Measurements from ENCODE around the gene PCNX2. TPM values are rescaled to one million over a fixed set of nuclear protein-coding genes. Genes with fewer than 3 reads are reported as not detected.
"Not testable (repeated sequence)": the region's sequence is repeated elsewhere in the genome, so short reads cannot be mapped to it uniquely, and the experiment has no call there.

PCNX2 gene
- total RNA-seq, 1 donor from 2014 or later, result 25.5 TPM

DNA sequence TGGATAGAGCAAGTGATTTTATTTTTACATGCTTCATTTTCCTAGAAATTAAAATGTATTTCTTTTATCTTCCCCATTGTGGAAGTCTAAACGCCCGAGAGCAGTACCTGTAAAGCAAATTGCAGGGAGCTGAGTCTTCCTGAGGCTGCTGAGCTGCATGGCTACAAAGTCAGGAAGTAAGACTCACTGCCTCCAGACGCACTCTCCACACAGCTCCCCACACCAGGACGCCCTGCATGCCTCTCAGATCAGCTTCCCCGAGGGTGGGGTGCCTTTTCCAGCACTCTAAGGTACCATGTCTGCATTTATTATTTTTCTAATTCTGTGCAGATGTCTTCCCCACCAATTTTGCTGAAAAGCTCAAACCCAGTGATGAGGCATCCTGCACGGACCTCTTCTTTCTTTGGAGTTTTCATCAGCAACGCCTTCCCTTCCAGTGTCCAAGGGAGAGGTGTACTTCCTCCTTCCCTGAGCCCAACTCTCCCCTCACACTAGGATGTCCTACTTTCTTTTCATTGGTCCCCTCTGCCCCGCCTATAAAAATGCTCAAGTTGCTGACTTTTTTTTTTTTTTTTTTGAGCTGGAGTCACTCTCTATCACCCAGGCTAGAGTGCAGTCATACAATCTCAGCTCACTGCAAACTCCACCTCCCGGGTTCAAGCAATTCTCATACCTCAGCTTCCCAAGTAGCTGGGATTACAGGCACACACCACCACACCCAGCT lies 114.7 kb downstream of the PCNX2 start:
- peaks cover 7% of the 10 kb centered on the region for H3K9me3 ChIP-seq (ENCODE audit: insufficient read depth, low read depth, low read length)
- H3K9me3 Mint-ChIP-seq (ENCODE audit: unreplicated experiment), result peaks cover 14% of the 10 kb centered on the region
- no peaks in the 10 kb centered on the region for H3K27me3 ChIP-seq (ENCODE audit: insufficient read depth, low read length)
- H3K4me1 Mint-ChIP-seq (ENCODE audit: low read depth, unreplicated experiment), result peaks cover 23% of the 10 kb centered on the region
- peaks cover 32% of the 10 kb centered on the region for H3K36me3 Mint-ChIP-seq (ENCODE audit: low read depth, unreplicated experiment)
- no peak overlapping the region for H3K27ac ChIP-seq (ENCODE audit: low read depth, low read length)
- H3K27me3 Mint-ChIP-seq (ENCODE audit: low read depth, unreplicated experiment), result no peaks in the 10 kb centered on the region
- peaks cover 14% of the 10 kb centered on the region for H3K36me3 ChIP-seq (ENCODE audit: insufficient read depth, low read length)
- H3K9ac ChIP-seq (ENCODE audit: low read length), result no peak overlapping the region
- H3K4me2 ChIP-seq (ENCODE audit: low read length), result no peak overlapping the region
- H2AFZ ChIP-seq (ENCODE audit: low read depth, low read length), result no peak overlapping the region
- no peak for FAIRE-seq
- H3K27ac Mint-ChIP-seq (ENCODE audit: unreplicated experiment), result peak overlapping the region; percentile 91
- DNase-seq (ENCODE audit: low read depth), result no peak
- H3K4me3 Mint-ChIP-seq (ENCODE audit: unreplicated experiment), result no peak overlapping the region
- no peaks in the 10 kb centered on the region for H4K20me1 ChIP-seq (ENCODE audit: insufficient read depth, low read length)
- TF ChIP-seq EZH2 (IDR thresholded peaks at IDR 0.05; ENCODE audit: insufficient read depth, low read length), result no peak
- TF ChIP-seq, protein P1, sequence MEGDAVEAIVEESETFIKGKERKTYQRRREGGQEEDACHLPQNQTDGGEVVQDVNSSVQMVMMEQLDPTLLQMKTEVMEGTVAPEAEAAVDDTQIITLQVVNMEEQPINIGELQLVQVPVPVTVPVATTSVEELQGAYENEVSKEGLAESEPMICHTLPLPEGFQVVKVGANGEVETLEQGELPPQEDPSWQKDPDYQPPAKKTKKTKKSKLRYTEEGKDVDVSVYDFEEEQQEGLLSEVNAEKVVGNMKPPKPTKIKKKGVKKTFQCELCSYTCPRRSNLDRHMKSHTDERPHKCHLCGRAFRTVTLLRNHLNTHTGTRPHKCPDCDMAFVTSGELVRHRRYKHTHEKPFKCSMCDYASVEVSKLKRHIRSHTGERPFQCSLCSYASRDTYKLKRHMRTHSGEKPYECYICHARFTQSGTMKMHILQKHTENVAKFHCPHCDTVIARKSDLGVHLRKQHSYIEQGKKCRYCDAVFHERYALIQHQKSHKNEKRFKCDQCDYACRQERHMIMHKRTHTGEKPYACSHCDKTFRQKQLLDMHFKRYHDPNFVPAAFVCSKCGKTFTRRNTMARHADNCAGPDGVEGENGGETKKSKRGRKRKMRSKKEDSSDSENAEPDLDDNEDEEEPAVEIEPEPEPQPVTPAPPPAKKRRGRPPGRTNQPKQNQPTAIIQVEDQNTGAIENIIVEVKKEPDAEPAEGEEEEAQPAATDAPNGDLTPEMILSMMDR (IDR thresholded peaks at IDR 0.05; ENCODE audit: insufficient read depth, low read depth, low read length), result no peak
- peaks cover 13% of the 10 kb centered on the region for H3K4me1 ChIP-seq (ENCODE audit: insufficient read depth, low read length)
- H3K4me3 ChIP-seq (ENCODE audit: insufficient read depth, low read depth, low read length), result no peak overlapping the region
- H3K79me2 ChIP-seq (ENCODE audit: insufficient read depth, low read length), result no peaks in the 10 kb centered on the region

DNA sequence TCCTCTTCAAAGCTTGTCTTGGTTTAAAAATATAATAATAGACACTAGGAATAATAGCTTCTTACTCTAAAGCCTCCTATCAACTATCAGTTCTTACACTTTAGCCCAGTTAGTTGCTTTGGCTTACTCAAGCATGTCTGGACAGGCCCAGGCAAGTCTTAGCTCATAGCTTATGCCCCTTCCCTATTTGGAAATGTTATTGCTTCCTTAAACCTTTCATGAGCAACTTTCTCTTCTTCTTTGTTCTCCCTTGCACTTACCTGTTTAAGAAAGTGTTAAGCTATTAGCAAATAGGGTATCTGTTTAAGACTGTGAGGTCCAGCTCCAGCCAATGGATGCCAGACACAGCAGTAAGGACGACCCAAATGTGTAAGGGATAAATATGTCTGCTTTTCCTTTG lies 115.9 kb downstream of the PCNX2 start:
- not testable (repeated sequence) for FAIRE-seq; H3K27ac ChIP-seq (ENCODE audit: low read depth, low read length); H4K20me1 ChIP-seq (ENCODE audit: insufficient read depth, low read length); H3K79me2 ChIP-seq (ENCODE audit: insufficient read depth, low read length); H3K4me3 Mint-ChIP-seq (ENCODE audit: unreplicated experiment); H3K9me3 ChIP-seq (ENCODE audit: insufficient read depth, low read depth, low read length); H3K27me3 Mint-ChIP-seq (ENCODE audit: low read depth, unreplicated experiment); H3K4me2 ChIP-seq (ENCODE audit: low read length); H3K27me3 ChIP-seq (ENCODE audit: insufficient read depth, low read length); H3K4me3 ChIP-seq (ENCODE audit: insufficient read depth, low read depth, low read length); H3K9ac ChIP-seq (ENCODE audit: low read length); H2AFZ ChIP-seq (ENCODE audit: low read depth, low read length)
- DNase-seq (ENCODE audit: low read depth), result peak; percentile 30
- Histone ChIP-seq H3K4me1 (ENCODE audit: insufficient read depth, low read length) (peaks cover 13% of the 10 kb centered on the region), H3K36me3 (ENCODE audit: insufficient read depth, low read length) (peaks cover 21% of the 10 kb centered on the region)
- Mint-ChIP-seq H3K36me3 (ENCODE audit: low read depth, unreplicated experiment) (peaks cover 36% of the 10 kb centered on the region), H3K9me3 (ENCODE audit: unreplicated experiment) (peaks cover 14% of the 10 kb centered on the region), H3K4me1 (ENCODE audit: low read depth, unreplicated experiment) (peaks cover 23% of the 10 kb centered on the region), H3K27ac (ENCODE audit: unreplicated experiment) (peak overlapping the region; percentile 91)

DNA sequence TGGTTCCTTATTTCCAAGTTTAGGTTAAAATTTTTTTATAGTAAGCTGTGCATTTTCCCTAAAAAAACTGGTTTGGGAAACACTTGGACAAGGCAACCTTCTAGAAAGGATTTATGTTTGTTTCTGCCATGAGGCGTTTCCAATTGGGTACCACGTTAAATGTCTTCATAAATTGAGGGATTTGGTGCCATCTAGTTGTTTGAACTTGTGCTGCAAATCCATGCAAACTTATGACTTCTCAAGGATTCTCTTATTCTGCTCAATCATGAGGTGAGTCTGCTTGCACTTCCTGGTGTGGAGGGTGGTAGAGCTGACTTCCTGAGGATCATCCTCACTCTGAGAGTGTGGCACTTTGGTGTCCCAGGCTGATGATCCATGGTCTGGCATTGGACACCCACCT lies 123.3 kb downstream of the PCNX2 start:
- no peak overlapping the region for H2AFZ ChIP-seq (ENCODE audit: low read depth, low read length)
- H3K27me3 Mint-ChIP-seq (ENCODE audit: low read depth, unreplicated experiment), result no peaks in the 10 kb centered on the region
- peaks cover 2% of the 10 kb centered on the region for H3K9me3 ChIP-seq (ENCODE audit: insufficient read depth, low read depth, low read length)
- H3K4me2 ChIP-seq (ENCODE audit: low read length), result no peak overlapping the region
- no peak overlapping the region for H3K27ac ChIP-seq (ENCODE audit: low read depth, low read length)
- no peaks in the 10 kb centered on the region for H3K4me1 ChIP-seq (ENCODE audit: insufficient read depth, low read length)
- DNase-seq (ENCODE audit: low read depth) (peak; percentile 19), FAIRE-seq (no peak)
- H3K36me3 Mint-ChIP-seq (ENCODE audit: low read depth, unreplicated experiment), result peaks cover 21% of the 10 kb centered on the region
- H3K4me3 ChIP-seq (ENCODE audit: insufficient read depth, low read depth, low read length), result no peak overlapping the region
- no peaks in the 10 kb centered on the region for H3K79me2 ChIP-seq (ENCODE audit: insufficient read depth, low read length)
- no peaks in the 10 kb centered on the region for H3K27me3 ChIP-seq (ENCODE audit: insufficient read depth, low read length)
- H3K27ac Mint-ChIP-seq (ENCODE audit: unreplicated experiment), result no peak overlapping the region
- H3K9ac ChIP-seq (ENCODE audit: low read length), result no peak overlapping the region
- TF ChIP-seq, protein P1 (IDR thresholded peaks at IDR 0.05; ENCODE audit: insufficient read depth, low read depth, low read length), result no peak
- TF ChIP-seq EZH2 (IDR thresholded peaks at IDR 0.05; ENCODE audit: insufficient read depth, low read length), result no peak
- H3K4me3 Mint-ChIP-seq (ENCODE audit: unreplicated experiment), result no peak overlapping the region
- peaks cover 7% of the 10 kb centered on the region for H3K9me3 Mint-ChIP-seq (ENCODE audit: unreplicated experiment)
- H4K20me1 ChIP-seq (ENCODE audit: insufficient read depth, low read length), result no peaks in the 10 kb centered on the region
- H3K4me1 Mint-ChIP-seq (ENCODE audit: low read depth, unreplicated experiment), result no peaks in the 10 kb centered on the region
- H3K36me3 ChIP-seq (ENCODE audit: insufficient read depth, low read length), result peaks cover 9% of the 10 kb centered on the region

All from astrocyte (in vitro differentiated cells and primary cell).